GM12878 (cell line): ENCODE results near the gene RETREG2.

Experiments
- ATF2 ChIP-seq: IDR thresholded peaks from 2 replicates; pipeline ENCODE4 v1.6.1; 2012; ENCODE audit warnings: low read length, inconsistent platforms
- CTCF ChIP-seq, 3 experiments: IDR thresholded peaks in 2 of 3; conservative IDR thresholded peaks in 1 of 3; 2 replicates each; pipeline ENCODE4 v1.5.1; 2011; ENCODE audit warnings: low read depth in 3 of 3, low read length in 3 of 3, mild to moderate bottlenecking in 3 of 3, control low read depth in 2 of 3, moderate library complexity in 2 of 3, inconsistent platforms in 1 of 3, mixed read lengths in 1 of 3; ENCODE audit not compliant: control insufficient read depth in 2 of 3, insufficient read depth in 1 of 3; ENCODE audit errors: extremely low read depth in 1 of 3
- EZH2 ChIP-seq: IDR thresholded peaks from 2 replicates; pipeline ENCODE4 v1.6.1; 2012; ENCODE audit warnings: low read depth, mild to moderate bottlenecking, control low read depth, inconsistent platforms, low read length, borderline replicate concordance; ENCODE audit not compliant: control insufficient read depth
- NR2F1 ChIP-seq: fragments of 450-650 bp; conservative IDR thresholded peaks from 2 replicates; pipeline ENCODE4 v1.6.1; 2017; ENCODE audit warnings: mild to moderate bottlenecking
- PKNOX1 ChIP-seq: fragments of 450-650 bp; IDR thresholded peaks from 2 replicates; pipeline ENCODE4 v1.6.1; 2016; ENCODE audit warnings: mild to moderate bottlenecking
- POLR2A ChIP-seq: IDR thresholded peaks from 2 replicates; pipeline ENCODE4 v1.6.1; 2011; ENCODE audit warnings: low read depth, mild to moderate bottlenecking, low read length
- POLR2AphosphoS2 ChIP-seq: IDR thresholded peaks from 2 replicates; pipeline ENCODE4 v1.6.1; 2011; ENCODE audit warnings: low read depth, mild to moderate bottlenecking, low read length, improper control_type of control experiment, moderate library complexity
- RAD21 ChIP-seq: IDR thresholded peaks from 2 replicates; pipeline ENCODE4 v1.6.1; 2011; ENCODE audit warnings: mild to moderate bottlenecking, low read depth, low read length, moderate library complexity; ENCODE audit not compliant: insufficient read depth
- SMAD5 ChIP-seq: IDR thresholded peaks from 2 replicates; pipeline ENCODE4 v1.6.1; 2016; ENCODE audit warnings: antibody characterized with exemption, low read depth
- SREBF1 ChIP-seq: IDR thresholded peaks from 2 replicates; pipeline ENCODE4 v1.6.1; 2012; ENCODE audit warnings: mild to moderate bottlenecking, low read length
- USF2 ChIP-seq: IDR thresholded peaks from 2 replicates; pipeline ENCODE4 v1.6.1; 2011; ENCODE audit warnings: low read depth, low read length, improper control_type of control experiment, borderline replicate concordance
- ZNF274 ChIP-seq: IDR thresholded peaks from one replicate; pipeline ENCODE4 v1.8.0; 2011; ENCODE audit not compliant: insufficient read length, insufficient read depth

- TF ChIP-seq NR2F1 = no peak
- TF ChIP-seq POLR2A = no peak
- no peak for TF ChIP-seq USF2
- no peak for TF ChIP-seq PKNOX1
- no peak for TF ChIP-seq EZH2
- no peak for TF ChIP-seq POLR2AphosphoS2
- no peak for TF ChIP-seq CTCF (IDR thresholded peaks at IDR 0.05 in 2 of 3, conservative IDR thresholded peaks at IDR 0.05 in 1 of 3; ENCODE audit: control insufficient read depth in 2 of 3, extremely low read depth in 1 of 3, insufficient read depth in 1 of 3, low read depth in 3 of 3, low read length in 3 of 3)
- TF ChIP-seq SMAD5 = no peak
- TF ChIP-seq RAD21 = no peak
- no peak for TF ChIP-seq ZNF274
- no peak for TF ChIP-seq ATF2
- TF ChIP-seq SREBF1 = no peak
These were observed 17.0 kb upstream of the RETREG2 start for GRCh38 chr2:219161097-219161496.
